Measurements from ENCODE around the gene LCA5.

DNA sequence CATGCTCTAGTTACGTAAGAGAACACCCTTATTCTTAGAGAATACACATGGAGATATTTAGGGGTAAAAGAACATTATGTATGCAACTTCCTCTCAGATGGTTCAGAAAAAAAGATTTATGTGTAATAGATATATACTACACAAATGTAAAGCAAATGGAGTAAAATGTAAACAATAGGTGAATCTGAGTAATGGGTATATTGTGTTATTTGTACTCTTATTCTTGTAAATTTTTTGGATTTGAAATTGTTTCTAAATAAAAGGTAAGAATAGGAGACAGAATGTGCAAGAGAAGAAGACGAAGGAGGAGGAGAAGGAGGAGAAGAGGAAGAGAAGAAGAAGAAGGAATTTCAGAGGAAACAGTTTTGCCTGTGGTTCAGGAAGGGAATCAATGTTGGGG is 22.5 kb upstream of the LCA5 start:
- TF ChIP-seq, protein P1, sequence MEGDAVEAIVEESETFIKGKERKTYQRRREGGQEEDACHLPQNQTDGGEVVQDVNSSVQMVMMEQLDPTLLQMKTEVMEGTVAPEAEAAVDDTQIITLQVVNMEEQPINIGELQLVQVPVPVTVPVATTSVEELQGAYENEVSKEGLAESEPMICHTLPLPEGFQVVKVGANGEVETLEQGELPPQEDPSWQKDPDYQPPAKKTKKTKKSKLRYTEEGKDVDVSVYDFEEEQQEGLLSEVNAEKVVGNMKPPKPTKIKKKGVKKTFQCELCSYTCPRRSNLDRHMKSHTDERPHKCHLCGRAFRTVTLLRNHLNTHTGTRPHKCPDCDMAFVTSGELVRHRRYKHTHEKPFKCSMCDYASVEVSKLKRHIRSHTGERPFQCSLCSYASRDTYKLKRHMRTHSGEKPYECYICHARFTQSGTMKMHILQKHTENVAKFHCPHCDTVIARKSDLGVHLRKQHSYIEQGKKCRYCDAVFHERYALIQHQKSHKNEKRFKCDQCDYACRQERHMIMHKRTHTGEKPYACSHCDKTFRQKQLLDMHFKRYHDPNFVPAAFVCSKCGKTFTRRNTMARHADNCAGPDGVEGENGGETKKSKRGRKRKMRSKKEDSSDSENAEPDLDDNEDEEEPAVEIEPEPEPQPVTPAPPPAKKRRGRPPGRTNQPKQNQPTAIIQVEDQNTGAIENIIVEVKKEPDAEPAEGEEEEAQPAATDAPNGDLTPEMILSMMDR (IDR thresholded peaks at IDR 0.05): no peak
- no peak for TF ChIP-seq POLR2AphosphoS5 (IDR thresholded peaks at IDR 0.05)
